Adipocyte (in vitro differentiated cells): ENCODE data around the gene CD79A.

Experiments
- DNase-seq: peaks from one replicate; pipeline ENCODE4 v3.0.0-alpha.2; 2015; ENCODE audit warnings: low read depth
- H3K27me3 ChIP-seq: replicated peaks from 2 replicates; pipeline ENCODE4 v1.7.0; 2013; ENCODE audit warnings: mild to moderate bottlenecking, low read length, moderate library complexity; ENCODE audit not compliant: control insufficient read depth, insufficient read depth
- H3K36me3 ChIP-seq: 2 replicates; pipeline ENCODE4 v1.7.0; 2013; ENCODE audit warnings: low read length, mild to moderate bottlenecking, moderate library complexity; ENCODE audit not compliant: control insufficient read depth, insufficient read depth, severe bottlenecking
- H3K4me1 ChIP-seq: 2 replicates; pipeline ENCODE4 v1.7.0; 2013; ENCODE audit warnings: mild to moderate bottlenecking, low read length, moderate library complexity; ENCODE audit not compliant: control insufficient read depth, insufficient read depth
- H3K4me3 ChIP-seq: 2 replicates; pipeline ENCODE4 v1.7.0; 2013; ENCODE audit warnings: mild to moderate bottlenecking, low read length, moderate library complexity
- H3K9ac ChIP-seq: 2 replicates; pipeline ENCODE4 v1.7.0; 2013; ENCODE audit warnings: mild to moderate bottlenecking, low read length, moderate library complexity
- H3K9me3 ChIP-seq: 2 replicates; pipeline ENCODE4 v1.7.0; 2013; ENCODE audit warnings: mild to moderate bottlenecking, low read length, moderate library complexity; ENCODE audit not compliant: control insufficient read depth

The CD79A gene

GRCh38 chr19:41926028-41926762, 49.1 kb downstream of the CD79A start:
- Histone ChIP-seq H3K9ac (no peak overlapping the region), H3K36me3 (no peaks in the 10 kb centered on the region), H3K4me3 (no peak overlapping the region), H3K4me1 (no peaks in the 10 kb centered on the region), H3K9me3 (no peaks in the 10 kb centered on the region), H3K27me3 (peaks cover 68% of the 10 kb centered on the region)
- no peak for DNase-seq

- H3K27me3 ChIP-seq: peaks cover 74% of the 10 kb centered on the region
- DNase-seq: no peak
- H3K9ac ChIP-seq: no peak overlapping the region
Observed at GRCh38 chr19:41926763-41927496, 49.9 kb downstream of the CD79A start.

GRCh38 chr19:41927497-41928192, 50.6 kb downstream of the CD79A start:
- H3K4me3 ChIP-seq: peak overlapping the region; percentile 73
- no peak for DNase-seq
- H3K4me1 ChIP-seq: peaks cover 2% of the 10 kb centered on the region
- H3K9ac ChIP-seq: no peak overlapping the region
- peaks cover 74% of the 10 kb centered on the region for H3K27me3 ChIP-seq
- no peaks in the 10 kb centered on the region for H3K36me3 ChIP-seq
- H3K9me3 ChIP-seq: no peaks in the 10 kb centered on the region

More at GRCh38 chr19:41926763-41927496, 49.9 kb downstream of the CD79A start:
- Histone ChIP-seq H3K4me1 (no peaks in the 10 kb centered on the region), H3K9me3 (no peaks in the 10 kb centered on the region), H3K4me3 (no peak overlapping the region), H3K36me3 (no peaks in the 10 kb centered on the region)

GRCh38 chr19:41928221-41928683, 51.2 kb downstream of the CD79A start, which contains the start of gene ERFL:
Gene ERFL, minus strand, starts transcription at chr19:41928449. Its CDS starts 15,530 bp downstream, at chr19:41912919.
- DNase-seq: peak; percentile 58
- H3K4me3 ChIP-seq: peak within 1 kb of the TSS; percentile 73
- H3K27me3 ChIP-seq: peaks cover 67% of the 10 kb centered on the region
- H3K9me3 ChIP-seq: no peaks in the 10 kb centered on the region
- H3K36me3 ChIP-seq: no peaks in the 10 kb centered on the region
- H3K4me1 ChIP-seq: peaks cover 7% of the 10 kb centered on the region
- H3K9ac ChIP-seq: no peak within 1 kb of the TSS

- H3K9ac ChIP-seq: no peak overlapping the region
- H3K4me1 ChIP-seq: peaks cover 7% of the 10 kb centered on the region
- H3K27me3 ChIP-seq: peaks cover 70% of the 10 kb centered on the region
- H3K9me3 ChIP-seq: no peaks in the 10 kb centered on the region
- no peak overlapping the region for H3K4me3 ChIP-seq
- no peaks in the 10 kb centered on the region for H3K36me3 ChIP-seq
- DNase-seq: no peak
Observed at GRCh38 chr19:41928754-41929535, 51.9 kb downstream of the CD79A start.

- no peak for DNase-seq
Observed at GRCh38 chr19:41929536-41930071, 52.5 kb downstream of the CD79A start.

GRCh38 chr19:41930322-41930722, 53.2 kb downstream of the CD79A start:
- Histone ChIP-seq H3K4me1 (peaks cover 7% of the 10 kb centered on the region), H3K36me3 (no peaks in the 10 kb centered on the region), H3K27me3 (peaks cover 61% of the 10 kb centered on the region), H3K4me3 (no peak overlapping the region), H3K9me3 (no peaks in the 10 kb centered on the region), H3K9ac (no peak overlapping the region)
- no peak for DNase-seq

More at GRCh38 chr19:41929536-41930071, 52.5 kb downstream of the CD79A start:
- Histone ChIP-seq H3K4me3 (no peak overlapping the region), H3K9ac (no peak overlapping the region), H3K9me3 (no peaks in the 10 kb centered on the region), H3K4me1 (peaks cover 7% of the 10 kb centered on the region), H3K27me3 (peaks cover 68% of the 10 kb centered on the region), H3K36me3 (no peaks in the 10 kb centered on the region)
